ENCODE data around the gene CCDC102A. TPM values are rescaled to one million over a fixed set of nuclear protein-coding genes. Genes with fewer than 3 reads are reported as not detected.

The CCDC102A gene
- total RNA-seq, 1 experiment from 2014 or later: 5.2 TPM

DNA sequence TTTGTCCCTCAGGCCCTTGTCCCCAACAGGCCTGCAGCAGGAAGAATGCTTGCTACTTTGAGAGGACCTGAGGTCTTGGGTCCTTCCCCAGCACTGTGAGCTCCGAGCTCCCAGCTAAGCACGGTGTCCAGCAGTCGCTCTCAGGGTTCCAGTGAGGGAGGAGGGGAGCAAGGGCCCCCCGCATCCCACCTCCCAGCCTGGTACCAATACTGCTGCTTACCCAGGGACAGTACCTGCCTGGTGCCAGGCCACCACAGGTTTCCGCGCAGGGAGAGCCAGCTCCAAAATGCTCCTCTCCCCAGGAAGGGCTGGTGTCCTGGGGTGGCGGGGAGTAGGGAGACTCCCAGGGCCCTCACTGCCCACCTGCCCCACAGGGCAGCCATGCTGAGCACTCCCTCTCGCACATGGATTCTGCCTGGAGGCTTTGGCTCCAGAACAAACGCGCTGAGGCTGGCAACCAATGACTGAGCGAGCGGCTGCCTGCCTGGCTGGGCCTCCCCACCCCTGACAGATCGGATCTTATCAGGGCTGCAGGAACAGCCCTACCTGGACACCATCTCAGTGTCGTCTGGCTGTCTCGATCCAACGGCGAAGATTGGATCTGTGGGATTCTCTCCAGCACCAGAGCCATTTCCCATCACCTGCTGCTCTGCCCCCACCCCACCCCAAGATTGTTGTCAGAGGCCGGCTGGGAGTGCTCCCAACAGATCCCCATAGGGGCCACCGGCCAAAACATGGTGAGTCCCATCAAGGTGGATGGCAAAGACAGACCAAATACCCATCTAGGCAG lies 52.5 kb downstream of the CCDC102A start:
- Mint-ChIP-seq H3K27ac (no peak overlapping the region), H3K4me3 (peak overlapping the region; percentile 16; the same call in 1 of the 2 replicates), H3K36me3 (no peaks in the 10 kb centered on the region), H3K27me3 (ENCODE audit: low read depth) (peaks cover 23% of the 10 kb centered on the region), H3K4me1 (peaks cover 30% of the 10 kb centered on the region), H3K9me3 (peaks cover 7% of the 10 kb centered on the region; the same call in 1 of the 2 replicates)
- CTCF ChIA-PET: interaction anchor here (1.5 kb wide), 1 partner anchor 21 kb away, joined by 5 read pairs; the partner anchor contains the start of gene POLR2C
- ATAC-seq: no peak
- POLR2A ChIA-PET: no interaction called here
- TF ChIP-seq RORB (CRISPR knock-in tag; IDR thresholded peaks at IDR 0.05): no peak
- no peak for TF ChIP-seq ZNF416 (CRISPR knock-in tag; IDR thresholded peaks at IDR 0.05)
- TF ChIP-seq OVOL2 (CRISPR knock-in tag; IDR thresholded peaks at IDR 0.05; ENCODE audit: borderline replicate concordance): no peak
- TF ChIP-seq GABPB1 (CRISPR knock-in tag; IDR thresholded peaks at IDR 0.05): no peak
- TF ChIP-seq ZNF232 (CRISPR knock-in tag; IDR thresholded peaks at IDR 0.05): no peak
- no peak for TF ChIP-seq ZNF219 (CRISPR knock-in tag; IDR thresholded peaks at IDR 0.05; ENCODE audit: borderline replicate concordance)
- TF ChIP-seq ZNF396 (CRISPR knock-in tag; IDR thresholded peaks at IDR 0.05; ENCODE audit: borderline replicate concordance): no peak
- no peak for TF ChIP-seq GTF2I (CRISPR knock-in tag; conservative IDR thresholded peaks at IDR 0.05)
- DNase-seq (ENCODE audit: low spot score): no peak

GRCh38 chr16:57482845-57483545 lies 53.4 kb downstream of the CCDC102A start:
- CTCF ChIA-PET: interaction anchor here (1.1 kb wide), 1 partner anchor 37 kb away, joined by 3 read pairs; no protein-coding TSS in a partner anchor

DNA sequence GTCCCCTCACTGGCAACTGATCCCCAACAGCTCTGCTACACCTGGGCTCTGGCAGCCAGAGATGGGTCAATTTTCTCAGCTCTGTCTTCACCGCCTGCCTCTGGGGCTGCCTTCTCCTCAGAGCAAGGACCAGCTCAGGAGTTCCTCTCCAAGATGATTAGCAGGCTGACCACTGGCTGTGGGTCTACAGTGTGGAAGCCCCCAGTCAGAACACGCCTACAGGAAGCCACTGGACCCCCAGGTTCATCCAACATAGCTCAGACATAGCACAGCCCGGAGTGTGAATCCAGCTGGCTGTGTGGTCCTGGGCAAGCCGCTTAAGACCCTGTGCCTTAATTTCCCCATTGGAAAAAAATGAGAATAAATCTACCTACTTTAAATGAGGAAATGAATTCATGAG lies 55.0 kb downstream of the CCDC102A start:
- Mint-ChIP-seq H3K27me3 (ENCODE audit: low read depth) (peaks cover 20% of the 10 kb centered on the region), H3K9me3 (no peaks in the 10 kb centered on the region), H3K27ac (no peak overlapping the region), H3K36me3 (no peaks in the 10 kb centered on the region), H3K4me1 (peaks cover 44% of the 10 kb centered on the region), H3K4me3 (no peak overlapping the region; the same call in 1 of the 2 replicates)
- ChIA-PET CTCF (interaction anchor here (1.1 to 4.8 kb wide), 4 partner anchors 19 to 38 kb away, joined by 3 to 26 read pairs (median 14); partner anchors contain the start of gene POLR2C), POLR2A (no interaction called here)
- no peak for ATAC-seq
- no peak for DNase-seq (ENCODE audit: low spot score)
- TF ChIP-seq NFE2L1 (CRISPR knock-in tag; IDR thresholded peaks at IDR 0.05) (no peak), GABPB1 (CRISPR knock-in tag; IDR thresholded peaks at IDR 0.05) (no peak), ZNF512 (CRISPR knock-in tag; IDR thresholded peaks at IDR 0.05; ENCODE audit: borderline replicate concordance) (no peak), FOXP4 (CRISPR knock-in tag; IDR thresholded peaks at IDR 0.05) (no peak), EMX1 (CRISPR knock-in tag; IDR thresholded peaks at IDR 0.05) (no peak), ZNF121 (CRISPR knock-in tag; IDR thresholded peaks at IDR 0.05) (no peak), ZNF138 (CRISPR knock-in tag; conservative IDR thresholded peaks at IDR 0.05) (no peak), GTF2I (CRISPR knock-in tag; conservative IDR thresholded peaks at IDR 0.05) (no peak), NR2C2 (CRISPR knock-in tag; IDR thresholded peaks at IDR 0.05) (no peak)
- TF ChIP-seq, protein P1, sequence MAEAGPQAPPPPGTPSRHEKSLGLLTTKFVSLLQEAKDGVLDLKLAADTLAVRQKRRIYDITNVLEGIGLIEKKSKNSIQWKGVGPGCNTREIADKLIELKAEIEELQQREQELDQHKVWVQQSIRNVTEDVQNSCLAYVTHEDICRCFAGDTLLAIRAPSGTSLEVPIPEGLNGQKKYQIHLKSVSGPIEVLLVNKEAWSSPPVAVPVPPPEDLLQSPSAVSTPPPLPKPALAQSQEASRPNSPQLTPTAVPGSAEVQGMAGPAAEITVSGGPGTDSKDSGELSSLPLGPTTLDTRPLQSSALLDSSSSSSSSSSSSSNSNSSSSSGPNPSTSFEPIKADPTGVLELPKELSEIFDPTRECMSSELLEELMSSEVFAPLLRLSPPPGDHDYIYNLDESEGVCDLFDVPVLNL (CRISPR knock-in tag; IDR thresholded peaks at IDR 0.05; ENCODE audit: borderline replicate concordance, low read depth): no peak
- TF ChIP-seq, protein P2, sequence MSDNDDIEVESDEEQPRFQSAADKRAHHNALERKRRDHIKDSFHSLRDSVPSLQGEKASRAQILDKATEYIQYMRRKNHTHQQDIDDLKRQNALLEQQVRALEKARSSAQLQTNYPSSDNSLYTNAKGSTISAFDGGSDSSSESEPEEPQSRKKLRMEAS (CRISPR knock-in tag; IDR thresholded peaks at IDR 0.05): no peak
- TF ChIP-seq, protein P3, sequence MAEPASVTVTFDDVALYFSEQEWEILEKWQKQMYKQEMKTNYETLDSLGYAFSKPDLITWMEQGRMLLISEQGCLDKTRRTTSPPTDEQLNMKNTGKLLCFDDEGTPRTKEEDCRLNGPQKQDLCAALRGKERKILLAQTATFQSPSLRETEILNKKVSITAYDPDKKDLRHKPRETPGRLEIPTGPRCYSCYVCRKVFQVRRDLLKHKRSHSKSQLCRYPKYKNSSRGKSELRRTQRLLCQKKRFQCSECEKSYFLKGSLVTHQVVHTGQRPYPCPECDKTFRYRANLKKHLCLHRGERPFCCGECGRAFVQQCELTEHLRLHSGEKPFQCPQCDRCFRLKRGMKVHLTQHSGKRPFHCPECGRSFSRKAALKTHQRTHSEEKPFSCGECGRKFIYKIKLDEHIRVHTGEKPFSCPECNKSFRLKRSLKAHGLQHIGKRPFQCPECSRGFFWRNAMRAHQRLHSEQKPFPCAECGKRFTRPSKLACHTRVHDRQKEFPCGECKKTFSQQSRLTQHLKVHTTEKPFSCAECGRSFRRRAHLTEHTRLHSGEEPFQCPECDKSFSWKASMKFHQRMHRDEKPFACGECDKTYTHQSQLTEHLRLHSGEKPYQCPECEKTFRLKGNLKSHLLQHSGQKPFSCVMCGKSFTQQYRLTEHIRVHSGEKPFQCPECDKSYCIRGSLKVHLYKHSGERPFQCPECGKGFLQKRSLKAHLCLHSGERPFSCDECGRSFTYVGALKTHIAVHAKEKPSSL (CRISPR knock-in tag; conservative IDR thresholded peaks at IDR 0.05): no peak

More at GRCh38 chr16:57482845-57483545, 53.4 kb downstream of the CCDC102A start:
- TF ChIP-seq, protein P4, sequence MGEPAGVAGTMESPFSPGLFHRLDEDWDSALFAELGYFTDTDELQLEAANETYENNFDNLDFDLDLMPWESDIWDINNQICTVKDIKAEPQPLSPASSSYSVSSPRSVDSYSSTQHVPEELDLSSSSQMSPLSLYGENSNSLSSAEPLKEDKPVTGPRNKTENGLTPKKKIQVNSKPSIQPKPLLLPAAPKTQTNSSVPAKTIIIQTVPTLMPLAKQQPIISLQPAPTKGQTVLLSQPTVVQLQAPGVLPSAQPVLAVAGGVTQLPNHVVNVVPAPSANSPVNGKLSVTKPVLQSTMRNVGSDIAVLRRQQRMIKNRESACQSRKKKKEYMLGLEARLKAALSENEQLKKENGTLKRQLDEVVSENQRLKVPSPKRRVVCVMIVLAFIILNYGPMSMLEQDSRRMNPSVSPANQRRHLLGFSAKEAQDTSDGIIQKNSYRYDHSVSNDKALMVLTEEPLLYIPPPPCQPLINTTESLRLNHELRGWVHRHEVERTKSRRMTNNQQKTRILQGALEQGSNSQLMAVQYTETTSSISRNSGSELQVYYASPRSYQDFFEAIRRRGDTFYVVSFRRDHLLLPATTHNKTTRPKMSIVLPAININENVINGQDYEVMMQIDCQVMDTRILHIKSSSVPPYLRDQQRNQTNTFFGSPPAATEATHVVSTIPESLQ (CRISPR knock-in tag; IDR thresholded peaks at IDR 0.05): no peak
- TF ChIP-seq ZNF219 (CRISPR knock-in tag; IDR thresholded peaks at IDR 0.05; ENCODE audit: borderline replicate concordance): no peak
- ATAC-seq (no peak), DNase-seq (ENCODE audit: low spot score) (no peak)
- peaks cover 40% of the 10 kb centered on the region for H3K4me1 Mint-ChIP-seq
- H3K36me3 Mint-ChIP-seq: no peaks in the 10 kb centered on the region
- no peak overlapping the region for H3K27ac Mint-ChIP-seq
- H3K9me3 Mint-ChIP-seq: no peaks in the 10 kb centered on the region
- peaks cover 20% of the 10 kb centered on the region for H3K27me3 Mint-ChIP-seq (ENCODE audit: low read depth)
- POLR2A ChIA-PET: no interaction called here
- H3K4me3 Mint-ChIP-seq: no peak overlapping the region

Data from WTC11 (cell line).